GM21529 (cell line): ENCODE measurements around the gene HNRNPH1.

Experiments
- ATAC-seq: cut with Tn5 transposase; IDR thresholded peaks from one replicate; pipeline ENCODE4 v1.9.1; 2021; ENCODE audit not compliant: unreplicated experiment

Gene HNRNPH1

DNA sequence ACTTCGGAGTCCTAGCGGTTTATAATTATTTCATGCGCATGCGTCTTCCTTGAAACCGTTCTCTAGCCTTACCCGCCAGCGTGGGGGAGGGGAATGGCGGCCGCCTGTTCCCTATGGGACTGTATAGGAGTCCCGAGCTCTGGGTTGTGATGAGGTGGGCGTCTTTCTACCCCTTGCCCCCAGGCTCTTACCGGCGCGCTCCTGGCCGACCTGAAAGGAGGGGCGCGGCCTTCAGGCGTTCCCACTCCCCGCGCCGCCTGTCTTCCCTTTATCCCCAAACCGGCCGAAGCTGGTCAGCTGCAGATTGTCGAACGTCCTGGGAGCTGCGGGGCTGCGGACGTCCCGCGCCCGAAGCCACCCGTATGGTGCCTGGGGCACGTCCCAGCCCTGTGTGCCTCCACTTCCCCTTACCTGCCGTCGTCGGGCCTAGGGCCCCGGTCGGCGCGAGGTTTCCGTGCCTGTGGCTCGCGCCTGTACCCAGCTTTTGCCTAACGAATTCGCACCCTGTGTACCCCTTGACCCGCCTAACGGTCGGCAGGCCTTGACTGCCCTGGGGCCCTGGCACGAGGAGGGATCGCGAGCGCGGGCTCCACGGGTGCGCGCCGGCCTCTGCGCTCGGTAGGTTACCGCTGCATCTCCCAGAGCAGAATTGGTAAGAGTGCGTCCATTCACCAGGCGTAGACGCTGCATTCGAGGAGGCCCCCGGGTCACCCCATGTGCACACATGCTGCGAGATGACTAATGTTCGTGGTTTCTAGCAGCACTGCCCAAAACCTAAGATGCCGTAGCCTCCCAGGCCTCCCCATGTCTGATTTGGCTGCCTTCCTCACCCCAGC, 653 bp upstream of the HNRNPH1 start:
- ATAC-seq, result peak; percentile 9

DNA sequence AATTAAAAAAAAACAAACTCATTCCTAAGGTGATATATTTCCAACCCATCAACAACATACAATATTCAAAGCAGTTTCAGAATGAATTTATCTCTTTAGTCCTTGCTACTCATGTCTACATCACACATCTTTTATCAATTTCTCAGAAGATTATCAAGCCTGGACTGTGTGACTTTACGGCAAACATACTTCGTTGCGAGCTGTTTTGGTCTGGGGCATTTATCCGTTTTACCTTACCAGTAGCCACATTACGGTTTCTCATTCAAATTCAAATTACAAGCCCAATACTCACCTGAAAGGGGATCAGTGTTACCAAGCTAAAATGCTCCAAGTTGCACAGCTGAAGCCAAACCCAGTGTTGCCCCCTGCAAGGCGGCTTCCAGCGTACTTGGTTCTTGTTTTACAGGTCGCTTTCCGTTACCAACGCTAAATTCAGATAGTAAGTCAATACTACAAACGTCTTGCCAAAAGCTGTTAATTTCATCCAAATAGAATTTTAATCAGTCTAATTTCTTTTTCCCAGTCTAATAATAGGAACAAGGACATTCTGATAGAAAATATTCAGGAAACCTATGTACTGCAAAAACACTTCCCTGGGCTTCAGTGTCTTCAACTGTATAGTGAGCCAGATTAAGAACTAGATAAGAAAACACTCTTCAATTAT, 1.8 kb downstream of the HNRNPH1 start:
- no peak for ATAC-seq

DNA sequence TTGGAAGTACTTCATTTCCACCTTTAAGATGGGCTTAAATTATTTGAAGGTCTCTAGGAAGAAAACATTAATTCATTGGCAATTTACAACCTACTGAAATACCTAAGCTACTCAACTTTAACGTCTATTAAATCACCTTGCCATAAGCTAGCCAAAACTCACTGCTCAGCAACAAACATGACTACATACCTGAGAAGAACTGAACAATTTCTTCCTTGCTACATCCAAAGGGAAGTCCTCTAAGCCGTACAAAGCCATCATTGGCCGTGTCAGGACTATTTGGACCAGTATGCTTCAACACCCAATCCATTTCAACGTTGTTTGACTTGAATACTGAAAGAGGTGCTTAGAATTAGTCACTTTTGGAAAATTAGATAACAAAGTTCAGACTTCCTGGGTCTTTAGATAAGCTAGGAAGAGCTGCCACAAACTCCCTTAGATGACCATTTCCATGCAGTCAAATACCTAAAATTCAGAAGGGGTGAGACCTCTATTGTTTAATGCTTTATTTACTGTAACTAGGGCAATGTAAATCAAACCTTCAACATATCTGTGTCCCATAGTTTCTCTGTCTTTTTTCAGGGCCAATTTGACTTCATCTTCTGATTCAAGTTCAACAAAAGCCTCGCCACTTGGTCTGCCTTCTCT, 2.6 kb downstream of the HNRNPH1 start:
- ATAC-seq, result no peak

DNA sequence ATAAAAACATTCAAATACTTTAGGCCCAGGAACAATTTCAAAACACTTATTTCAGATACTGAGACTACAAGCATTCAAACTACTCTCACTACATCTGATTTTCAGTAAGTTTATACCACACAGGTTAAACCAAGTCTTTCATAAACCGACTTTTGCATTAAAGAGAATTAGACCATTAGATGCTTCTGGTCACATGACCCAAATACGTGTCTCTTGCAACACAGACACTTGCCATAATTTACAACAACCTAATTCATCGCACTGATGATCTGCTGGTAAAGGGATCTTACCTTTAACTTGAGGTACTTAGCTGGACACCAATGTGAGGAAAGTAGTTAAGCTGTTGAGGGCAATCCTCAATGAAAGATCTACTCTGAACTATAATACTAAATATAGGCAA, 3.2 kb downstream of the HNRNPH1 start:
- ATAC-seq, result no peak

DNA sequence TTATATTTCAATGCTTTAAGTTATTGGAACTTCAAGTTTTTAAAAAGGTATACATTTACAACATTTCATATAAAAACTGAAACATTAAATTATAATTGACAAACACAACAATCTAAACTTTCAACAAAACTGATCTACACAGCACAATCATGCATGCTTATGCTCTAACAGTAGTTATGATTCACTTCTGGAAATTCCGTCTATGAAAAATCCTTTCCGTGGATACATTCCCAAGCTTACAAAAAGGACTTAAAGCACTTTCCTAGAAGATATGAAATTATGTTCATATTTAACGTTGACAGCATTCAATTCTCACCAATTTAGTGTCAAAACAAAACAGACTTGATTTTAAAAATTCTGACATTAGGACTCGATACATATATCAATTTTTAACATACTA, 3.7 kb downstream of the HNRNPH1 start:
- ATAC-seq, result no peak

DNA sequence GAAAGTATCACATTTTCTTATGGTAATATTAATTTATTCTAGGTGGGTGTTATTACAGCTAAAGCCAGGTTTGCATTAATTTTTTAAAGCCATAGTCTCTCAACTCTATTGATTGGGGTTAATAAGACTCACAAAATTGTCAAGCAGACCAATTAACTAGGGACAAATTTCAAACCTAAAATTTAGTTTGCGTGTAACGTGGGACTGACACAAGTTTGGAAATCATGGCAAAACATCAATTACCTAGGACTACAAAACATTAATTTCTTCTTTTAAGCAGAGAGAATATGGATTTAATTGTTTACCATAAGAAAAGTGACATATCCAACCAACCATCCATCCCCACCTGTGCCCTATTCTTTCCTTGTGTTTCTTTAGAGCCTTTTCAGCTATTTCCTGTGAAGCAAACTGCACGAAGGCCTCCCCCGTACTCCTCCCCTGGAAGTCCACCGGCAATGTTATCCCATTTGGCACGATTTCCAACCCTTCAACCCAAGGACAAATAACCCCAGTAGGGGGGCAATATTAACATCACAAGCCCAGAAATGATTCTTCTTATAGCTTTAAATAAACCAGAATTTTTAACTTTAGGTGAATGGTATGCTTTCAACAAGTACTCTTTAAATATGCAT, 4.4 kb downstream of the HNRNPH1 start:
- ATAC-seq, result no peak

DNA sequence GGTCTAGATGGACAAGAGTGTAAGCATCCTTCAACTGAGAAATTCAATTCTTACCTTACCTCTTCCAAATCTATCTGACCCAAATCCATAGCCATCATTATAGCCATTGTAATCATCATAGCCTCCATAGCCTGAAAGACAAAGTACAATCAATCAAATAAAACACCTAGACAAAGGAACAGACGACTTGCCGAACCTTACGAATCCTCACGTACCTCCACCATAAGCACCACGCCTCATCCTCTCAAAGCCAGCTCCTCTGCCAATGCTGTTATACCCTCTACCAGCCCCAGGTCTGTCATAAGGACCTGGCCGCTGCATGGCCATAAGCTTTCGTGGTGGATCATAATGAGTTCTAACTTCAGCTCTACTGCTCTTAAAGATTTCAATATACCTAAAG, 5.5 kb downstream of the HNRNPH1 start:
- ATAC-seq, result no peak

DNA sequence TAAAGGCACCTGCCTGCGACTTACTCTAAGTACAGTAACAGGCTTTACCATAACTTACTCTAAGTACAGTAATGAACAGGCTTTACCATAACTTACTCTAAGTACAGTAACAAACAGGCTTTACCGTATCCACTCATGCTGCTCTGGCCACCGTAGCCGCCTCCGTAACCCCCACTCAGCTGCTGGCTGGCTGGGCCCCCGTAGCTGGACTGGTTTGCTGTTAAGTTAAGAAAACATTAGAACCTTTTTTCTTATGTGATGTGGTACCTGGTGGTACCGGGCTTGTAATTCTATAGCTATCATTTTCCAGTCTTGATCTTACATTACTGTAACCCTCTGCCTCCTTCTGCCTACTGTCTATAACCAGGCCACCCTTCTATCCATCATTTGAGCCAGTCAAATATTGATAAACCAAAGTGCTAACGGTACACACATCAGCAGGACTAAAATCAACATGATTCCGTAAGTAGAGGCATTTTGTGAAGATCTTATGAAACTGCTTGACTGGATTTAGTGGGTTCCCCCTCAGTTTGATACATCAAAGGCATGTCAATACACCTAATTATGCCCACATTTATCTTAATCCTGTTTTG, 7.4 kb downstream of the HNRNPH1 start:
- no peak for ATAC-seq

DNA sequence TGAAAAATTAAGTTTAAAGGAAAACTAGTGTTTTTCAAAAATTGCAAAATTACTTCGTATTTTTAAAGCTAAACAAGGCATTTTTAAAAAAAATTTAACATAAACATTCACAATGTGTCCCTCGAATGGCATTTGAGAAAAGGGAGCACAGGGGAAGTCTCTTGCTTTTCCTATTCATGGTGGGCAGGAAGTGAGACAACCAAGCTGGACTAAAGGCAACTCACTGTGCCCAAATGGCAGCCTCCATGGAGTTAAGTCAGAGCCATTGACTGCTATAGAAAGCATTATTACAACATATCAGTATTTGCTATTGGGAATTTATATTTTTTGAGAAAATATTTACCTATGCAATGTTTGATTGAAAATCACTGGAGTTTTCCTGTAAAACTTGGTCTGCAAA, 8.3 kb downstream of the HNRNPH1 start:
- ATAC-seq, result no peak

DNA sequence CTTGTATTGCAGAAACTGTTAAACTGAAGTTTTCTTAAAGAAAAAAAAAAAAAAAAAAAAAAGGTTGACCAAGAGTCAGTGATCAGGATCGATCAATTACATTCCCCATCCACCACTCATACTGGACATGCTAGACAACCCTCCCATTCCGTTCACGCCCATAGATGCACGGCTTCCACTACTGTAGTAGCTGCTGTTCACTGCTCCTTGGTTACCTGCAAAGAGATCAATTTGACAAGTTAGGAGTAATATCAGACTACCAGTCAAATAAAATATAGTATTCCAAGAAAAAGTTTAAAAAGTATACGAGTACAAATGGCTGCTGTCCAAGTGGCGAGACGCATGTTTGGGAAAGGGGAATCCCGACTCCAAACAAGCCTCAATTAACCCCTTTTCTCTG, 8.7 kb downstream of the HNRNPH1 start:
- no peak for ATAC-seq

DNA sequence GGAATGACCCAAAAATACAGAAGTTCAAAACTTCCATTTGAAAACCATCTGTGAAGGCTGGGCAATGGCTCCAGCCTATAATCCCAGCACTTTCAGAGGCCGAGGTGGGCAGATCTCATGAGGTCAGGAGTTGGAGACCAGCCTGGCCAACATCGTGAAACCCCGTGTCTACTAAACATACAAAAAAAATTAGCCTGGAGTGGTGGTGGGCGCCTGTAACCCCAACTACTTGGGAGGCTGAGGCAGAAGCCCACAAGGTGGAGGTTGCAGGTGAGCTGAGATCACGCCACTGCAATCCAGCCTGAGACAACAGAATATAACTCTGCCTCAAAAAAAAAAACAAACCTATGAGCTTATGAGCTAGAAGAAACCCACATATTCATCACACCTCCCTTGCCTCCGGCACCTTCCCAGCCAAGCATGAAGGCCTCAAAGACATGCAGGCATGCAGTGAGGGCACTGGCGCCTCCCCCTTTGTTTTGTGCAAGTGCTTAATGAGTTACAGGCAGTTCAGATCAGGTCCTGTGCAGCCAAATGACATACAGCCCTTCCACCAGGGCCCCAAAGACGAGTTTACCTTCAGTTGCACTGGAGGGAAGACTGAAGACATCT, 9.9 kb downstream of the HNRNPH1 start:
- no peak for ATAC-seq

DNA sequence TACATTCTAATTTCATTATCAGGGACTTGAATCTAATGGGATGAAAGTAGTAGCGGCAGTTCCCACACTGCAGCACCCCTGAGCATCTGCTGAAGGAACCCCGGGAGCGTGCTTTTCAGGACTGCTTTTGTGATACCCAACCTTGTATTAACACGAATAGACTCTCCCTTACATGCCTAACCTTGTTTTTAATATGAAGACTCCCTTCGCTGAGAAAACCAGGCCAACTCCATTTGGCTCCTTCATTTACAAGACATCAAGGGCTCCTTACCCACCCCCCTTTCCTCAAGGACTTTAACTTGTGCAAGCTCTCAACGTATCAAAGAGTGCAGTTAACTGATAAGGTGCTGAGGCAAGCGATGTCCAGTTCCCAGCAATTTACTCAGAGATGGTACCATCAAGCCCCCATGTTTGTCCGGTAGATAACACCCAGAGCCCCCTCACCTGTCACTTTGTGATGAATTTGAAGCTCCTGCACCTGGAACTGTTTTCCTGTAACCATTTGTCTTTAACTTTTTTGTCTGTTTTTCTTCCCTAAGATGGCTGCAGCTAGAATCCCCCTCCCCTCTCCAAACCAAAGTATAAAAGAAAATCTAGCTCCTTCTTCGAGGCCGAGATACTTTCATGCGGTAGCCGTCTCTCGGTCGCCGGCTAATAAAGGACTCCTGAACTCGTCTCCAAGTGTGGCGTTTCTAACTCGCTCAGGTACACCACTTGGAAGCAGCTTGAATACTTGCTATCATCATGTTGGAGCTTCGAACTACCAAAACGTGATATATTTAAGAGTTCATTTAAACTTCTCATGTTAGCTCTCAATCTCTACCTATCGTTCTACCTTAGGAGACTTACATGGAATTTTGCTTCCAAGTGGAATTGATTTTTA, 10.7 kb downstream of the HNRNPH1 start:
- no peak for ATAC-seq

DNA sequence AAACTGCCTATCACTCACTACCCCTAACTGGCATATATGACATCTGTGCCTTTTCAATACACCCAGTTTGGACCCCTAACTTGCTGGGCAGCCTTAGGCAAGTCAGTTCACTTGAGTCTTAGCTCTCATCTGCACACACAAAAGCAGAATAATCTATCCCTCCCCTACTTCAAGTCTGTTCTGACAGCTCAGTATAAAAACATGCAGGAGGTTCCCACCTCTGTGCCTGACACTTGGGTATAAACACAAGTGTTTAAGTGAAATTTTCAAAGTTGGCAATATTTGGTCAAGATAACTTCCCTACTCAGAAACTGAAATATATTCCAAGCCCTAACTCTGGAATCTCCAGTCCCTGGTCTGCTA, 12.6 kb downstream of the HNRNPH1 start:
- ATAC-seq, result no peak

DNA sequence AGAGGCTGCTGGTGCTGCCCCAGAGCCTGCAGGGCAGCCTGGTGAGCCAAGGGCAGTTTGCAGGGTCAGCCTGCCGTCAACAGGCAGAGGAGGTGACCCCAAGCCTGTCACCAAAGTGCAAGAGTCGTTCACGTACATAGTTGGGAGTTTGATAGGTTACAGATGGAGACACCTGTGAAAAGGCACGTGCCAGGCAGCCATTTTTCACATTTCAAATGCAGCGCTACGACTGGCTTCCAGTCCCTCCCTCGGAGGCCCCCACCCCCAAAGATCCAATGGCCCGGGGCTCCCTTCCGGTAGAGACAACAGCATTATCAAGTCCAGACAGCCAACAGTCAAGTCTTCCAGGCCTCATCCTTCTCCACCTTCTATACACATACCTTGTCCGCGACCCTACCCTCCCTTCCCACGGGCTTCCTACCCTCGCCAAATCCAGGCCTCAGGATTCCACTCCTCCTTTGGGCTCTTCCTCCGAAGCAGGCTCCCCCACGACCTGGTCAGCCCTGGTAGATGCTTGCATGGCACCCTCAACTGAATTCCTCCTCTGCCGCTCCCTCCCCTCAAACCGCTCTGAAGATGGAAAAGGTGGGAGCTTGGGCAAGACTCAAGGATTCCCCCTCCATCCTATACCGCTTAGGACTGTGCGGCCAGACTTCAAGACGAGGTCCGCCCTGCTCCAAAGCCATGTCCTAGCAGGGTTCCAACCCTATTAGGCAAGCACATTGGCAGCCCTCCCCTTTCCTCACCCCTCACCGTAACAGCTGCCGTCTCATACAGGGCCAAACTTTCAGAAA, 13.2 kb downstream of the HNRNPH1 start:
- ATAC-seq, result no peak

DNA sequence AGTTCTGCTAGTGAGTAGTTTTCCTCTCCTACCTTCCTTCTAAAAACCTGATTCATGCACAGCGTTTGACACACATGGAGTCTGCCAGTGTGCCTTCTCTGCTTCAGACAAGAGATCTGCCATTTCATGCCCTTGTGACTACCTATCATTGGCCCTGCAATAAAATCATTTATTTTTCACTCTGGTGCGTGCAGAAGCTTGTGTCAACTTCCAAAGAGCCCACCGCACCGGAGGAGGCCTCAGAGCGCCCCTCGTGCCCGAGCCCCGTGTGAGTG, 13.7 kb downstream of the HNRNPH1 start:
- ATAC-seq, result no peak

DNA sequence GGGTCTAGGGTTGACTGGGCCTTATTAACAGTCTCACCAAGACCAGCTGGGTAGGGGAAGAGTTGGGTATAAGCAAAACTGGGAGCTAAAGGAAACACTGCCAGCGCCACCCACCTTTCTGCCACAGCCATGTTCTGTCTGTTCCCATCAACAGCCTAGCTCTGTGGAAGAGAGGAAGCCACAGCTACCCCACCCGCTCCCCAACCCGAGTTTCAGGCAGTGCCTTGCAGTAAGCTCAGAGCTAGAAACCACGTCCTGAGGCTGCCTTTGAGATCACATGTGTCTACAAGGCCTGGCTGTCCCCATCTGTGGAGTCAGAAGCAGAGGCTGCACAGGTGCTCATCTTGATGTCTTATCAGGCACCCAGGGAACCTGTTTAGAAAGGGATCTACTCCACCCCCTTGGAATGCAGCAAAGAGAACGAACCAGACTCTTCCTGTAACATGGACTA, 15.3 kb downstream of the HNRNPH1 start:
- no peak for ATAC-seq

DNA sequence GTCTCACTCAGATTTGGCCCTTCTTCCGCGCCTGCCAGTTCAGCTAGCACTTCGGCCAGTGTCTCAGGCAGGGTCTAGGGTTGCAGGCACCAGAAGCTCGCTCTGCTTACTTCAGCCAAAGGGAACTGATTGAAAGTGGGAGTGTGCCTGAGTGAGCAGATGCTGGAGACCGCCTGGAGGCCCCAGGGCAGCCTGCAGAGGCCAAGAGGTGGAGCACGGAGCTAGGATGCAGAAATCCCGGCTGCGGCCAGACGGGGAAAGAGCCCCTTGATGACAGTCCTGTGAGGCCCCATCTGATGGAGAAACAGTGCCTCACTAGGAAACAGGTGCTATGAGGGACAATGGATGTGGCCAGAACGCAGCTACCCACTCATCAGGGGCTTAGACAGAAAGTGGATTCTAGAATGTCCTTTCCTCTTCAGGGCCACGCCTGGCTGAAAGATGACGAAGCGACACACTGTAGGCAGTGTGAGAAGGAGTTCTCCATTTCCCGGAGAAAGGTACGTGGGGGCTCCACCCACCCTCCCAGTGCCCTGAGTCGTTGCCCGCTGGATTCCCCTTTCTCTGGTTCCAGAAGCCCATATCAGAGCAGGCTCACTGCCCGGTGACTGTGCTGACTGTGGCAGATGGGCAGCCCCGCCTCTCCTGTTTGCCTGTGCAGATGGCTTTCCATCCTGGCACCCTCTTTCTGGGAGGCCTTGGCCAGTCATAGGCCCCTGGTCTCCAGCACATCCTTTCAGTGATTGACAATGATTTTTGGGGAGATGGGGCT, 16.1 kb downstream of the HNRNPH1 start:
- no peak for ATAC-seq

DNA sequence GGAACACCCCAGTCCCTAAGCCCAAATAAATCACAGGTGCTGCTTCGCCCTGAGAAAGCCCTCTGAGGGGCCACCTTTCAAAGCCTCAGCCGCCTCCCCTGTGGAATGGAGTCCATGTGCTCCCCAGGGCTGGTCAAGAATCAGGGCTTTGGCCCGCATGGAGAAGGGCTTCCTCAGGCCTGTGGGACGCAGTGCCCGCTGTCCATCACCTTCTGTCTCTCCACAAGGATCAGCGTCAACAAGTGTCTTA, 16.6 kb downstream of the HNRNPH1 start:
- ATAC-seq, result no peak
